ENCODE measurements around the gene SECISBP2. TPM values are rescaled to one million over a fixed set of nuclear protein-coding genes. Genes with fewer than 3 reads are reported as not detected.

Gene SECISBP2
- total and polyA plus RNA-seq, 11 donors: 13.0 to 27.5 (median 15.5) TPM

GRCh38 chr9:89378541-89378940 lies 60.2 kb downstream of the SECISBP2 start:
- no peak overlapping the region for H3K27ac ChIP-seq
- H3K4me1 ChIP-seq: peaks cover 0 to 21% (median 0%) of the 10 kb centered on the region in 12 donors
- H3K4me3 ChIP-seq: no peak overlapping the region
- peaks cover 0 to 60% (median 2%) of the 10 kb centered on the region in 9 donors for H3K36me3 ChIP-seq
- DNase-seq (no peak), ATAC-seq (no peak)
- intact Hi-C loops (cut with DNase I): loop anchor here in 1 of 10 donors (5.0 kb wide), 1 partner anchor 169 kb away; no protein-coding TSS in a partner anchor
- TF ChIP-seq, protein P1, sequence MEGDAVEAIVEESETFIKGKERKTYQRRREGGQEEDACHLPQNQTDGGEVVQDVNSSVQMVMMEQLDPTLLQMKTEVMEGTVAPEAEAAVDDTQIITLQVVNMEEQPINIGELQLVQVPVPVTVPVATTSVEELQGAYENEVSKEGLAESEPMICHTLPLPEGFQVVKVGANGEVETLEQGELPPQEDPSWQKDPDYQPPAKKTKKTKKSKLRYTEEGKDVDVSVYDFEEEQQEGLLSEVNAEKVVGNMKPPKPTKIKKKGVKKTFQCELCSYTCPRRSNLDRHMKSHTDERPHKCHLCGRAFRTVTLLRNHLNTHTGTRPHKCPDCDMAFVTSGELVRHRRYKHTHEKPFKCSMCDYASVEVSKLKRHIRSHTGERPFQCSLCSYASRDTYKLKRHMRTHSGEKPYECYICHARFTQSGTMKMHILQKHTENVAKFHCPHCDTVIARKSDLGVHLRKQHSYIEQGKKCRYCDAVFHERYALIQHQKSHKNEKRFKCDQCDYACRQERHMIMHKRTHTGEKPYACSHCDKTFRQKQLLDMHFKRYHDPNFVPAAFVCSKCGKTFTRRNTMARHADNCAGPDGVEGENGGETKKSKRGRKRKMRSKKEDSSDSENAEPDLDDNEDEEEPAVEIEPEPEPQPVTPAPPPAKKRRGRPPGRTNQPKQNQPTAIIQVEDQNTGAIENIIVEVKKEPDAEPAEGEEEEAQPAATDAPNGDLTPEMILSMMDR (IDR thresholded peaks at IDR 0.05): no peak
- TF ChIP-seq POLR2A (IDR thresholded peaks at IDR 0.05): no peak
- H3K27me3 ChIP-seq: no peaks in the 10 kb centered on the region
- WGBS, 4 donors: 94 to 96% (median 95%) methylated on average over 20 to 21 of the region's 21 CpGs
- H3K9me3 ChIP-seq: no peaks in the 10 kb centered on the region

DNA sequence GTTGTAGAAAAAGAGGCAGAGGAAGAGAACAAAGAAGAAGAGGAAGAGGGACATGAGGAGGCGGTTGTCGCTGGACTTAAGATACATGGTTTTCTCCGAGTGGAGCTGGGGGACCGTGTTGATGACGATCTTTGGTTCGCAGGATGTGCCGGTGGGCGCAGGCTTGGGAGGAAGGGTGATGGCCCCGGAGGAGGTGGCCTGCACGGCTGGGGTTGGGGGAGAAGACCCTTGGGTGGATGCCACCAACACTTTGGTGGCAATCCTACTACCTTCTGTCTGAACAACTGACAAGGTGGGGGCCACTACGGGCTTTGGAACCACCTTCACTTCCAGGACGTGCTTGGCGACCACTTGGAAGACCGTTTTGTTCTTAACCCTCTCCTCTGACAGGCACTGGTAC lies 60.7 kb downstream of the SECISBP2 start:
- H3K9me3 ChIP-seq: no peaks in the 10 kb centered on the region
- no peaks in the 10 kb centered on the region for H3K27me3 ChIP-seq
- intact Hi-C loops (cut with DNase I): loop anchor here in 1 of 10 donors (5.0 kb wide), 1 partner anchor 168 kb away; no protein-coding TSS in a partner anchor
- ATAC-seq: no peak
- H3K4me3 ChIP-seq: no peak overlapping the region
- no peak overlapping the region for H3K27ac ChIP-seq
- peaks cover 0 to 21% (median 0%) of the 10 kb centered on the region in 12 donors for H3K4me1 ChIP-seq
- TF ChIP-seq, protein P1 (IDR thresholded peaks at IDR 0.05): no peak
- TF ChIP-seq POLR2A (IDR thresholded peaks at IDR 0.05): no peak
- H3K36me3 ChIP-seq: peaks cover 0 to 65% (median 2%) of the 10 kb centered on the region in 9 donors
- DNase-seq: no peak
- WGBS, 4 donors: 93 to 97% (median 96%) methylated on average over 14 of the region's 14 CpGs

DNA sequence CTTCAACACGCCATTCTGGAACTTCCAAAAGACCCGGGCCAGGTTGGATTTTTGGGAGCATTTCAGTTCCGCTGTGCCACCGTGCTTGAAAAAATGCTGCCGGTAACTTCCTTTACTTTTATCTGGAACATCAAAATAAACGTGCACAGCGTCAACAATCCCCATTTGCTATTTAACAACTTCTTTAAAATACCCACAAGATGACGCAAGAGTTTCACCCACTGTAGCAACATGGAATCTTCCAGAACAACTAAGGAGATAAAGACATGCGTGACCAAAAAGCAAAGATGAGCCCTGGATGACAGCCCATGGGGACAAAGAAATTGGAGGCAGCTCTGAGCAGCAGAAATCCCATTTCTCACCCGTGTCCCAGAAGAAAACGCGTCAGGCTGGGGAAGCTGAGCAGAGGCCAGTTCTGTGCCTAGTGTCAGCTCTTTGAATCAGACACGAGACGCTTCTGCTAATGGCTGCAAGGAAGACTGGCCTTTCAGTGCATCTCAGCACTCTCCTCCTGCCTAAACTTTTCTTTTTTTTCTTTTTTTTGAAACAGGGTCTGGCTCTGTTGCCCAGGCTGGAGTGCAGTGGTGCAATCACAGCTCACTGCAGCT lies 61.3 kb downstream of the SECISBP2 start:
- WGBS, 4 donors: 87 to 89% (median 88%) methylated on average over 14 of the region's 14 CpGs
- DNase-seq: no peak
- intact Hi-C loops (cut with DNase I): loop anchor here in 5 of 10 donors (5.0 to 10.0 kb wide), 4 partner anchors 65 to 175 kb away; no protein-coding TSS in a partner anchor
- no peak overlapping the region for H3K27ac ChIP-seq
- TF ChIP-seq POLR2A (IDR thresholded peaks at IDR 0.05): no peak
- TF ChIP-seq, protein P1 (IDR thresholded peaks at IDR 0.05): no peak
- no peaks in the 10 kb centered on the region for H3K9me3 ChIP-seq
- H3K36me3 ChIP-seq: peaks cover 0 to 71% (median 2%) of the 10 kb centered on the region in 9 donors
- no peak for ATAC-seq
- no peaks in the 10 kb centered on the region for H3K27me3 ChIP-seq
- peaks cover 0 to 21% (median 0%) of the 10 kb centered on the region in 12 donors for H3K4me1 ChIP-seq
- H3K4me3 ChIP-seq: no peak overlapping the region

DNA sequence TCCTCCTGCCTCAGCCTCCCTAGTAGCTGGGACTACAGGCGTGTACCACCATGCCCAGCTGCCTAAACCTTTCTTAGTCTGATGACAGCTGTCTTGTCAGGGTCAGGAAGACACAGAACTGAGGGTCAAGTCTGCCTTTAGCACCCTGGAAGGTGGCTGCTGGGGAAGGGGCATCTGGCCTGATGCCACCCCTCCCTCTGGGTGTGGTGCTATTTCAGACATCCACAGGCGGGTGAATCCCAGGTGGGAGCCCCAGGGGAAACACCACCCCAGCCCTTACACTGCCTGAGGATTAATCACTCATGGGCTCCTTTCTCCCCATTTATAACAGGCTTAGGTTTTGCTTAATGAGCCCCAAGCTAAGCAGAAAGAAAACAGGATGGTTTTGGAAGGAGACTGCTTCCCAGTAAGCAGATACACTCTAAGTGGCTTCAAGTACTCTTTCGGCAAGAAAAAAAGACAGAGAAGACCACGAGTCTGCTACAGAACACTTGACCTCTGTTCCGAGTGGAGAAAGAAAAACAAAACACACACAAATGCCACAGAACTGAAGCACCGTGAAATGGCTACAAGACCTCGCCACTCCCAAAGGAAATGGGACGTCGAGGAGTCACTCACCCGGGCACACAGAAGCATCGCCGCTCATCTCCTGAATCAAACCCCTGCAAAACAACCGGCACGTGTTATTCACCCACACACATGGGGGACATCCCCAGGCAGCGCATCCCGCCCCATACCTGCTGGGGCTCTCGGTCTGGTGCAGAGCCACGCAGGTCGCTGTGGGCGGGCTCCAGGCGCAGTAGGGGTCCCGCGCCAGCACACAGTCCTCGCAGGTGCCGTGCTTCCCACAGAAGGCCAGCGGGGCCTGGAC lies 62.4 kb downstream of the SECISBP2 start:
- Histone ChIP-seq H3K4me1 (peaks cover 0 to 16% (median 0%) of the 10 kb centered on the region in 12 donors), H3K27me3 (no peaks in the 10 kb centered on the region), H3K36me3 (peaks cover 0 to 81% (median 2%) of the 10 kb centered on the region in 9 donors), H3K4me3 (no peak overlapping the region), H3K9me3 (no peaks in the 10 kb centered on the region), H3K27ac (no peak overlapping the region)
- ATAC-seq: no peak
- no peak for DNase-seq
- intact Hi-C loops (cut with DNase I): loop anchor here in 4 of 10 donors (10.0 kb wide), 3 partner anchors 64 to 174 kb away; no protein-coding TSS in a partner anchor
- 90 to 91% (median 91%) methylated on average over 25 to 26 of the region's 26 CpGs for WGBS, 4 donors
- TF ChIP-seq, protein P1 (IDR thresholded peaks at IDR 0.05): no peak
- no peak for TF ChIP-seq POLR2A (IDR thresholded peaks at IDR 0.05)

Data from heart left ventricle (tissue), 16 donors.